Tibial artery (tissue), 4 donors: ENCODE measurements around the gene HPS4.

Source experiments
- DNase-seq, 2 donors: peaks; one replicate each; pipeline ENCODE4 v3.0.0-alpha.2; 2019
- H3K27ac ChIP-seq, 2 donors: fragments of 200-600 bp; sonication (generic) in 1 of 2; 1 replicate in 1 of 2; 2 replicates in 1 of 2; pipeline ENCODE4 v1.5.1; 2018 to 2019; ENCODE audit warnings: mild to moderate bottlenecking in 1 of 2
- H3K27me3 ChIP-seq, 2 donors: fragments of 200-600 bp; sonication (generic) in 1 of 2; one replicate each; pipeline versions ENCODE4 v1.5.1 to v1.6.0; 2016 to 2019
- H3K36me3 ChIP-seq, 3 donors: fragments of 200-600 bp; sonication (generic) in 2 of 3; one replicate each; pipeline ENCODE4 v1.5.1; 2016 to 2019; ENCODE audit warnings: mild to moderate bottlenecking in 2 of 3
- H3K4me1 ChIP-seq, 4 donors: fragments of 200-600 bp; sonication (generic) in 2 of 4; 1 replicate in 3 of 4; 2 replicates in 1 of 4; pipeline ENCODE4 v1.5.1; 2016 to 2019
- H3K4me3 ChIP-seq, 2 donors: fragments of 200-600 bp; sonication (generic) in 1 of 2; 1 replicate in 1 of 2; 2 replicates in 1 of 2; pipeline ENCODE4 v1.5.1; 2018 to 2019; ENCODE audit warnings: mild to moderate bottlenecking in 2 of 2
- H3K9me3 ChIP-seq, 3 donors: fragments of 200-600 bp; sonication (generic) in 1 of 3; one replicate each; pipeline ENCODE4 v1.5.1; 2016 to 2019
- CTCF ChIP-seq, 2 experiments: fragments of 200-600 bp in 1 of 2; fragments of 450-650 bp in 1 of 2; IDR thresholded peaks; one replicate each; pipeline ENCODE4 v1.5.1; 2017 to 2019; ENCODE audit warnings: antibody characterized with exemption in 2 of 2, mild to moderate bottlenecking in 1 of 2, moderate library complexity in 1 of 2
- intact Hi-C: fragments of 100-400 bp; cut with DNase I; formaldehyde crosslinking; loops from one replicate; pipeline ENCODE4 v1.15.0; 2023; ENCODE audit warnings: low total_unique reads

The HPS4 gene

GRCh38 chr22:26508148-26508547 lies 24.6 kb upstream of the HPS4 start:
- peaks cover 59 to 68% (median 64%) of the 10 kb centered on the region in 3 donors for H3K36me3 ChIP-seq

DNA sequence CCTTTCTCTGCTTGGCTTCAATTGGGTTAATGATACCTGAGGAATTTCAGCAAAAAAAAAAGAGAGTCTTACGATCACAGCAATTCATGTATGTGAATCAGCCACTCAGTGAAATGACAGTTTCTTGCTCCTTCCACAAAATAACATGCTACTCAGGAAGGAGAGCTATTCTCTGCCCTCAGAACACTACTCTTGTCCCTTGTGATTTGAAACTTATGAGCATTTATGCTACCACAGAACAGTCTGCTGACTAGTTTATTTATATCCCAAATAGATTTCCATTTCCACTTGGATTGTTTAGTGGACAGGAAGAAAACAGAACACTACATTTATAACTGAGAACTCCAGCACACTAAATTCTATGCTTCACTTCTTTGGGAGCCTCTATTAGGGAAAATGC lies 20.2 kb upstream of the HPS4 start:
- no peak for DNase-seq
- H3K36me3 ChIP-seq = peaks cover 91 to 98% (median 94%) of the 10 kb centered on the region in 3 donors
- H3K27ac ChIP-seq = no peak overlapping the region
- no peaks in the 10 kb centered on the region for H3K9me3 ChIP-seq
- no peak for TF ChIP-seq CTCF (IDR thresholded peaks at IDR 0.05)
- intact Hi-C loops = no loop called here
- H3K4me3 ChIP-seq = no peak overlapping the region
- no peaks in the 10 kb centered on the region for H3K4me1 ChIP-seq
- H3K27me3 ChIP-seq = no peaks in the 10 kb centered on the region

More at GRCh38 chr22:26508148-26508547, 24.6 kb upstream of the HPS4 start:
- no peaks in the 10 kb centered on the region for H3K27me3 ChIP-seq
- H3K9me3 ChIP-seq = no peaks in the 10 kb centered on the region
- no peak overlapping the region for H3K27ac ChIP-seq
- no peak overlapping the region for H3K4me3 ChIP-seq
- H3K4me1 ChIP-seq = peaks cover 0 to 20% (median 16%) of the 10 kb centered on the region in 4 donors
- no peak for TF ChIP-seq CTCF (IDR thresholded peaks at IDR 0.05)
- no peak for DNase-seq
- intact Hi-C loops = no loop called here

DNA sequence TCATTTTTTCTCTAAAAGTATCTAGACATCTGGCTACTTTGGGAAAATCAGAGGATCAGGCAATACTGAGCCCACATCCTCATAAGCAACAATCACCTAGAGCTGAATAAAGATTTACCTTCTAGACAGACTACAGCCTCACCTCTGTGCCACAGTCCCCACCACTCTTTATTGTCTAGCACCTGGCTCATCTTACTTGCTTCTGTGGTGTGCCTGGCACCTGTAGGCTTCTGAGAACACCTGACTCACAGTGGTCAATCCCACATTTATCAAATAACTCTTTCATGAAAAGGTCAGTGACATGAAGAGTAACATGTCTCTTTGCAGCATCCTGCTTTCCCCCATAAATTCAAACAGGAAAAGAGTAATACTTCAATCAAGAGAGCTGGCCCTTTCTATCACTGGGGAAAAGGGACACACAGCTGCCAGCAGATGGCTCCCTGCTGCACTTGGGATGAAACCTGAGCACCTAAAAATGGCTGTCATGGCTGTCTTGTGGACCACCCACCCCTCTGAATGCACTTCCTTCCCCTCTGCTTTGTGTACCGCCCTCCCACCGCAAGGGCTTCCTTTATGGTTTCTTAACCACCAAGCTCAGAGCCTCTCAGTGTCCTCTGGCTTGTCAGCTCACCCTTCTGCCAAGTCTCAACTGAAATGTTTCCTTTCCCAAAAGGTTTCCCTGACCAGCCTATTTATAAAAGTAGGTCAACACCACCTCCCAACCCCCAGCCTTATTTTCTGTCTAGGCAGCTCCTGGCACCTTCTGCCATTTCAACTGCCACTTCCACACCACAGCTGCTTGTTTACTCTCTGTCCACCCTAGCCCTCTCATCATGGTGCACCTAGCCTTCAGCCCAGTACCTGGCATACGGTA lies 19.3 kb upstream of the HPS4 start:
- TF ChIP-seq CTCF (IDR thresholded peaks at IDR 0.05) = peak in 1 of 2 experiments; percentile 27
- Histone ChIP-seq H3K4me3 (no peak overlapping the region), H3K27ac (no peak overlapping the region), H3K9me3 (no peaks in the 10 kb centered on the region), H3K36me3 (peaks cover 91 to 98% (median 93%) of the 10 kb centered on the region in 3 donors), H3K4me1 (no peaks in the 10 kb centered on the region), H3K27me3 (no peaks in the 10 kb centered on the region)
- intact Hi-C loops = no loop called here
- DNase-seq = no peak

DNA sequence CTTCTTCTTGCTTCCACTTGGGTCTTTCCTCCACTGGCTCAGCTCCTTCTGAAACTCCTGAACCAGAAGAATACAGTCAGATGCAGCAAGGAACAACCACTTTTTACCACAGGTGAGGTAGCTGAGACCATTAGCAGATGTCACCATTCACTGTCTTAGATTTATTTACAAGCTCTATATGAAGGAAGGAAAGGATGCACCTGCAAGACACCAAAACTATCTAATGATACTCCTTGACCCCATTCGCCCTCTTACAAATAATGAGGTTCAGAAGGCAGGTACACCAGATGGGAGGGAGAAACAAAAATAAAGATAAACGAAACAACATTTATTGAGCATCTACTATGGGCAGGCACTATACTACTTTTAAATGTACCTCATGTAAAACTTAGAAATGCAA lies 18.4 kb upstream of the HPS4 start:
- intact Hi-C loops = no loop called here
- no peak for TF ChIP-seq CTCF (IDR thresholded peaks at IDR 0.05)
- Histone ChIP-seq H3K4me1 (no peaks in the 10 kb centered on the region), H3K9me3 (no peaks in the 10 kb centered on the region), H3K4me3 (no peak overlapping the region), H3K27me3 (no peaks in the 10 kb centered on the region), H3K27ac (no peak overlapping the region), H3K36me3 (peaks cover 88 to 99% (median 95%) of the 10 kb centered on the region in 3 donors)
- no peak for DNase-seq

GRCh38 chr22:26499188-26499703 lies 15.7 kb upstream of the HPS4 start:
- Histone ChIP-seq H3K27ac (no peak overlapping the region), H3K27me3 (no peaks in the 10 kb centered on the region), H3K9me3 (no peaks in the 10 kb centered on the region), H3K4me1 (no peaks in the 10 kb centered on the region), H3K4me3 (no peak overlapping the region), H3K36me3 (peaks cover 87 to 99% (median 92%) of the 10 kb centered on the region in 3 donors)
- no peak for DNase-seq
- intact Hi-C loops = no loop called here
- no peak for TF ChIP-seq CTCF (IDR thresholded peaks at IDR 0.05)
